Raji (cell line): ENCODE measurements around the gene HMG20B.
A peak's percentile ranks its signal among the peaks of the same experiment; 100 is the strongest.

Source experiments
- POLR2A ChIP-seq: IDR thresholded peaks from 2 replicates; pipeline ENCODE4 v1.6.1; 2011; ENCODE audit warnings: low read depth, low read length, control low read depth; ENCODE audit not compliant: insufficient read depth

The HMG20B gene

DNA sequence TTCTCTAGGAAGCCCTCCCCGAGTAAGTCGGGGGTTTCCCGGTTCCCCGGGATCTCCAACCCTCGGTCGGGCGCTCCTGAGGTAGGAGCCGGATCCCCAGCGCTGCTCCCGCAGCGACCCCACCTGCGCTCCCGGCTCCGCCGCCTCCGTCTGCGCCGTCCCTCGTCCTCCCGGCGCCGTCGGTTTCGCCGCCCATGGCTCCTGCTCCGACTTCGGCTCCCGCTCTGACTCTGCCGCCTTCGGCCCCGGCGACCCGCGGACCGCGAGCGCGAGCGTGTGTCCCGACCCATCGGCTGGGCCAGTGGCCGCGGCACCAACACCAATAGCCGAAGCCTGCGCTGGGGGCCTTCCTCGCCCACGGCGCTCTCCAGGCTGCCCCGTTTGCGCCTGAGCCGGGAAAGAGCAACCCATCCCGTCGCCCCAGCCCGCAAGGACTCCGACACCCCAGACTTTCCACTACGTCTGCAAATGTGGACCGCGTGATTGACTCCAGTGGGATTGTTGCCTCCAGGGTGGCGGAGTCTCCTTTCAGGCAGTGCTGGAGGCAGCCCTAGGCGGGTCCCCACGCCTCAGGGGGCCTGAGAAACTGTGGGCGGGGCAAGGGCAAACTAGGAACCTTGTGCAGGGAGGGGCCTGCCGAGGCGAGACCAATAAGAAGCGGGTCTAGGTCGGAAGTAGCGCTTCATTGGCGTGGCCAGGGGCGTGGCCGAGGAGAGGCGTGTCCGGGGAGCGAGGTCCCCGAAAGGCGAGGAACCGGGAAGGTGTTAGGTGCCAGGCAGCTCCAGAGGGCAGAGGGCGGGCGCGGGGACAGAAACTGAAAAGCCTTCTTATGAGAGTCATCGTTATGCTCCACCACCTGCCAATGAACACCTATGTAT, 54.0 kb downstream of the HMG20B start, which contains the start of gene CACTIN:
TSS of gene CACTIN (minus strand) at position 318 of the 878 bp plus-strand sequence. CDS start at position 290, 28 bp downstream.
- TF ChIP-seq POLR2A, result peak; percentile 63

DNA sequence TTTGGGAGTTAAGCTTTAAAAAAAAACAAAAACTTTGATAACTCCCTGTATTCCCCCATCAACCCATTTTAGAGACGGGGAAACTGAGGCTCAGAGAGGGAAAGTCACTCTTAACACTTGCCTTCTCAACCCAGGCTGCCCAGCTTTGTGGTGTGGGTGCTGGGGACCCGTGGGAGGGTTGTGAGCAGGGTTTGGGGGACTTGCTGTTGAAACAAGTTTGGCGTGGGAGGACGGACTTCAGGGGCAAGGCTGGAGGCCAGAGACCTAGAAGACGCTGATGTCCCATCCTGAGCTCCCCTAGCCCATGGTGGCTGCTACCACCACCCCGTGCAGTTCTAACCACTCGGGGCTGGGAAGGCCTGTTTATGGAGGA, 54.6 kb downstream of the HMG20B start:
- no peak for TF ChIP-seq POLR2A
